ENCODE results near the gene BAHD1.

DNA sequence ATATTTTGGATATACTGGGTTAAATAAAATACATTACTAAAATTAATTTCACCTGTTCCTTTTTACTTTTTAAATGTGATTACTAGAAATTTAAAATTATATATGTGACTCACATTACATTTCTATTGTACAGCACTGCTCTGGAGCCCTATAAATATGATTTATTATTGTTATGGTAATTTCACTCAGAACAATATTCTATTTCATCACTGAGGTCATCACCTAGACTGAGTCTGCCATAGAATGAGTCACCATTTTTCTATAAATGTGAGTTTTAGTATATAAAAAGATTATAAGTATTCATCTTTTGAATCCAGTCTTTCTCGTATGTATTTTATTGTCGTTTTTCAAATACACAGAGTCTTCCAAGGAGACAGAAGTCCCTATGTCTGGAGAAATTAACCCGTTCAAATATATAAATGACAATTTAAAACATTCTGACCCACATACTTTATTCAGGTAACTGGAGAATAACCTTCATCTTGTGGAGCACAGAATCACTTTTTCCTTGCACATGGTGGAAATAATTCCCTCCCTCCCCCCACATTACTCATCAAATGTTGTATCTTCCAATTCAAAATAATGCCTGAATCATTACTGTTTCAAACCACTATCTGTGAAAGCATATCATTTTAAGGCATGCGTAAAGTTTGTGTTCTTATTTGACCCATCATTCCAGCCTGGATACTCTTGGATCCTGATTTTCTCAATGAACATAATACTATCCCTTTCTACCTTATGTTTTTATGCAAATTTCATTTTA is 60.0 kb downstream of the BAHD1 start:
- TF ChIP-seq, protein P1, sequence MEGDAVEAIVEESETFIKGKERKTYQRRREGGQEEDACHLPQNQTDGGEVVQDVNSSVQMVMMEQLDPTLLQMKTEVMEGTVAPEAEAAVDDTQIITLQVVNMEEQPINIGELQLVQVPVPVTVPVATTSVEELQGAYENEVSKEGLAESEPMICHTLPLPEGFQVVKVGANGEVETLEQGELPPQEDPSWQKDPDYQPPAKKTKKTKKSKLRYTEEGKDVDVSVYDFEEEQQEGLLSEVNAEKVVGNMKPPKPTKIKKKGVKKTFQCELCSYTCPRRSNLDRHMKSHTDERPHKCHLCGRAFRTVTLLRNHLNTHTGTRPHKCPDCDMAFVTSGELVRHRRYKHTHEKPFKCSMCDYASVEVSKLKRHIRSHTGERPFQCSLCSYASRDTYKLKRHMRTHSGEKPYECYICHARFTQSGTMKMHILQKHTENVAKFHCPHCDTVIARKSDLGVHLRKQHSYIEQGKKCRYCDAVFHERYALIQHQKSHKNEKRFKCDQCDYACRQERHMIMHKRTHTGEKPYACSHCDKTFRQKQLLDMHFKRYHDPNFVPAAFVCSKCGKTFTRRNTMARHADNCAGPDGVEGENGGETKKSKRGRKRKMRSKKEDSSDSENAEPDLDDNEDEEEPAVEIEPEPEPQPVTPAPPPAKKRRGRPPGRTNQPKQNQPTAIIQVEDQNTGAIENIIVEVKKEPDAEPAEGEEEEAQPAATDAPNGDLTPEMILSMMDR (IDR thresholded peaks at IDR 0.05), result no peak
- TF ChIP-seq EP300 (IDR thresholded peaks at IDR 0.05), result no peak
- TF ChIP-seq POLR2A (IDR thresholded peaks at IDR 0.05; ENCODE audit: low read depth), result no peak
- no peak for TF ChIP-seq POLR2AphosphoS5 (IDR thresholded peaks at IDR 0.05)
